SU-DHL-6 (cell line): ENCODE results near the gene FYB1.

Experiments used
- CTCF ChIP-seq: fragments of 200-600 bp; sonication (generic); IDR thresholded peaks from one replicate; pipeline ENCODE4 v1.5.1; 2017; ENCODE audit warnings: antibody characterized with exemption, mild to moderate bottlenecking, low read length, moderate library complexity; ENCODE audit not compliant: insufficient read depth, poor library complexity, severe bottlenecking
- EZH2phosphoT487 ChIP-seq: fragments of 200-600 bp; sonication (generic), shearing (Covaris generic); conservative IDR thresholded peaks from 2 replicates; pipeline ENCODE4 v1.6.1; 2018; ENCODE audit warnings: mild to moderate bottlenecking, antibody characterized with exemption, low read length, moderate library complexity, mixed read lengths

GRCh38 chr5:39121922-39122321, 97.4 kb downstream of the FYB1 start:
- TF ChIP-seq CTCF (no peak), EZH2phosphoT487 (no peak)
